Caki2 (cell line): ENCODE measurements around the gene CNIH3. TPM values are rescaled to one million over a fixed set of nuclear protein-coding genes. Genes with fewer than 3 reads are reported as not detected.
A peak's percentile ranks its signal among the peaks of the same experiment; 100 is the strongest.

Source experiments
- DNase-seq: peaks from one replicate; pipeline ENCODE4 v3.0.0-alpha.2; 2015; ENCODE audit warnings: low read depth
- in situ Hi-C: cut with HindIII; loops from 2 replicates; pipeline ENCODE4 v1.10.0; 2016; ENCODE audit warnings: low sequenced_read_pairs, low pct_unique_long_range_greater_than_20kb, mixed read lengths
- total RNA-seq: library from RNA; depleted of rRNA; stranded (reverse); fragments of >200 nt; shearing (Covaris generic); gene quantifications from 2 replicates; pipeline ENCODE4 v1.2.3, GENCODE V29; 2014; ENCODE audit warnings: low replicate concordance

The CNIH3 gene
- total RNA-seq, 1 experiment from 2014 or later, result 0.95 TPM

GRCh38 chr1:224607188-224608148 lies 8.6 kb upstream of the CNIH3 start:
- no peak for DNase-seq
- in situ Hi-C loops, result loop anchor here (25.0 kb wide), 1 partner anchor 95 kb away; no protein-coding TSS in a partner anchor

- in situ Hi-C loops, result loop anchor here (25.0 kb wide), 1 partner anchor 97 kb away; no protein-coding TSS in a partner anchor
- DNase-seq, result no peak
Observed at GRCh38 chr1:224609333-224609732, 6.8 kb upstream of the CNIH3 start.

- in situ Hi-C loops, result loop anchor here (25.0 kb wide), 1 partner anchor 100 kb away; no protein-coding TSS in a partner anchor
- no peak for DNase-seq
Observed at GRCh38 chr1:224612246-224612645, 3.9 kb upstream of the CNIH3 start.

- in situ Hi-C loops, result loop anchor here (25.0 kb wide), 1 partner anchor 101 kb away; no protein-coding TSS in a partner anchor
- DNase-seq, result no peak
Observed at GRCh38 chr1:224613486-224613885, 2.6 kb upstream of the CNIH3 start.

GRCh38 chr1:224616756-224617409 lies 766 bp downstream of the CNIH3 start:
- DNase-seq, result no peak
- in situ Hi-C loops, result loop anchor here (25.0 kb wide), 1 partner anchor 105 kb away; no protein-coding TSS in a partner anchor

- in situ Hi-C loops, result loop anchor here (25.0 kb wide), 1 partner anchor 105 kb away; no protein-coding TSS in a partner anchor
- no peak for DNase-seq
Observed at GRCh38 chr1:224617410-224618355, 1.6 kb downstream of the CNIH3 start.

GRCh38 chr1:224619209-224619608 lies 3.1 kb downstream of the CNIH3 start:
- no peak for DNase-seq
- in situ Hi-C loops, result loop anchor here (25.0 kb wide), 1 partner anchor 107 kb away; no protein-coding TSS in a partner anchor

- DNase-seq, result no peak
- in situ Hi-C loops, result loop anchor here (25.0 kb wide), 1 partner anchor 108 kb away; no protein-coding TSS in a partner anchor
Observed at GRCh38 chr1:224620105-224620504, 4.0 kb downstream of the CNIH3 start.

GRCh38 chr1:224621813-224622682 lies 5.9 kb downstream of the CNIH3 start:
- no peak for DNase-seq
- in situ Hi-C loops, result loop anchor here (25.0 kb wide), 1 partner anchor 110 kb away; no protein-coding TSS in a partner anchor

GRCh38 chr1:224622831-224623230 lies 6.7 kb downstream of the CNIH3 start:
- in situ Hi-C loops, result loop anchor here (25.0 kb wide), 1 partner anchor 111 kb away; no protein-coding TSS in a partner anchor
- DNase-seq, result no peak

GRCh38 chr1:224623310-224623714 lies 7.2 kb downstream of the CNIH3 start:
- DNase-seq, result peak; percentile 30
- in situ Hi-C loops, result loop anchor here (25.0 kb wide), 1 partner anchor 111 kb away; no protein-coding TSS in a partner anchor

- peak; percentile 50 for DNase-seq
- in situ Hi-C loops, result loop anchor here (25.0 kb wide), 1 partner anchor 112 kb away; no protein-coding TSS in a partner anchor
Observed at GRCh38 chr1:224623743-224624333, 7.7 kb downstream of the CNIH3 start.

- in situ Hi-C loops, result loop anchor here (25.0 kb wide), 1 partner anchor 112 kb away; no protein-coding TSS in a partner anchor
- DNase-seq, result no peak
Observed at GRCh38 chr1:224624432-224624831, 8.3 kb downstream of the CNIH3 start.

GRCh38 chr1:224626042-224626441 lies 9.9 kb downstream of the CNIH3 start:
- in situ Hi-C loops, result no loop called here
- no peak for DNase-seq

GRCh38 chr1:224629965-224630364 lies 13.8 kb downstream of the CNIH3 start:
- in situ Hi-C loops, result no loop called here
- no peak for DNase-seq

GRCh38 chr1:224631462-224632115 lies 15.5 kb downstream of the CNIH3 start:
- no peak for DNase-seq
- in situ Hi-C loops, result no loop called here
